Brain microvascular endothelial cell (primary cell): ENCODE results near the gene ARF5.

ENCODE experiments used
- DNase-seq: peaks from one replicate; pipeline ENCODE4 v3.0.0-alpha.2; 2020
- H3K27ac ChIP-seq: fragments of 250-450 bp; sonication (Bioruptor Pico); 2 replicates; pipeline ENCODE4 v1.5.1; 2020; ENCODE audit warnings: mild to moderate bottlenecking, moderate library complexity
- H3K27me3 ChIP-seq: fragments of 250-450 bp; sonication (Bioruptor Pico); replicated peaks from 2 replicates; pipeline ENCODE4 v1.5.1; 2020; ENCODE audit warnings: mild to moderate bottlenecking
- H3K36me3 ChIP-seq: fragments of 250-450 bp; sonication (Bioruptor Pico); replicated peaks from 2 replicates; pipeline ENCODE4 v1.5.1; 2020; ENCODE audit warnings: mild to moderate bottlenecking
- H3K4me3 ChIP-seq: 2 replicates; pipeline ENCODE4 v1.5.1; 2011; ENCODE audit warnings: low read depth, mild to moderate bottlenecking, control low read depth, low read length, moderate library complexity
- in situ Hi-C: cut with HindIII; loops from 2 replicates; pipeline ENCODE4 v1.10.0; 2017; ENCODE audit warnings: low sequenced_read_pairs, low pct_ligation_motif_present
- TF ChIP-seq, protein P1 (sequence below): IDR thresholded peaks from 2 replicates; pipeline ENCODE4 v1.5.1; 2011; ENCODE audit warnings: low read depth, mild to moderate bottlenecking, moderate library complexity, low read length, control low read depth, inconsistent platforms; ENCODE audit errors: missing control alignments

Gene ARF5

DNA sequence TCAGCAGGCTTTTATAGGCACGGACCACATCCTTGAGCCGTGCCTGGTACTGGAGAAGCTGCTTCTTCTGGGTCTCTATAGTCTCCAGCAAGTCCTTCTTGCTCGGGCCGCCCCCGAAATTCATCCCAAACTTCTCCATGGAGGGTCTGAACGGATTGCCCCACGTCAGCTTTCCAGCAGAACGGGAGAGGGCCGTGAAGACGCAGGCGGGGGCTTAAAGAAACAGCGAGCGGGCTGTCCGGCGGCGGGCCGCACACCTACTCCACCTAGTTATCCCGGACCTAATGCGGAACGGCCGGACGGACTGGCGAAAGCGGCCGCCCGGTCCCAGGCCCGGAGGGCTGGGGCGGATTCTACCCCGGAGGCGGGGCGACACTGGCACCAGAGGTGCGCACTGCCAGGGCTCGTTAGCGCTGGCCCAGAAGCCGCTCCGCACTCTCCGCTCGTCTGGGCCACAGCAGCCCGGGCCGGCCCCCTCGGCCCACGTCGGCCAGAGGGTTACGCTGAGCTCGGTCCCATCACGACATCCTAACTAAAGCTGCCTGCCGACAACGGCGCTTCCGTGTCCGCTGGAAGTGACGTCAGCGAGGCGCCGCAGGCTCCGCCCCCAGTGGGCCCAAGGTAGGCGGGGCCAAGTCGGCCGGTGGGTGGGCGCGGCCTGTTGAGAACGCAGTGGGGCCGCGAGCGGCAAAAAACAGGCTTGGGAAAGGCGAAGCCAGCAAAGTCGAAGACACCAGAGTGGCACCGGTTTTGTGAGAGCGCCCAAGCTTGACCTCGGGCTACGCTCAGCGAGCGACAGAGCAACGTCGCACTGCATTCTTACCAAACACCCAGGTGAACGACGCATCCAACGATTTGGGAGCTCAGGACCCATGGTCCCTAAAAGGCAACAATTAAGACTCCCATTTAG is 2.9 kb upstream of the ARF5 start, which contains the start of gene GCC1:
TSS of gene GCC1 (minus strand) at position 553 of the 910 bp plus-strand sequence. CDS start at position 139, 414 bp downstream.
- H3K27ac ChIP-seq = peak within 1 kb of the TSS; percentile 84
- peak within 1 kb of the TSS; percentile 88 for H3K4me3 ChIP-seq
- H3K36me3 ChIP-seq = peaks cover 19% of the 10 kb centered on the region
- in situ Hi-C loops = no loop called here
- no peaks in the 10 kb centered on the region for H3K27me3 ChIP-seq
- TF ChIP-seq, protein P1, sequence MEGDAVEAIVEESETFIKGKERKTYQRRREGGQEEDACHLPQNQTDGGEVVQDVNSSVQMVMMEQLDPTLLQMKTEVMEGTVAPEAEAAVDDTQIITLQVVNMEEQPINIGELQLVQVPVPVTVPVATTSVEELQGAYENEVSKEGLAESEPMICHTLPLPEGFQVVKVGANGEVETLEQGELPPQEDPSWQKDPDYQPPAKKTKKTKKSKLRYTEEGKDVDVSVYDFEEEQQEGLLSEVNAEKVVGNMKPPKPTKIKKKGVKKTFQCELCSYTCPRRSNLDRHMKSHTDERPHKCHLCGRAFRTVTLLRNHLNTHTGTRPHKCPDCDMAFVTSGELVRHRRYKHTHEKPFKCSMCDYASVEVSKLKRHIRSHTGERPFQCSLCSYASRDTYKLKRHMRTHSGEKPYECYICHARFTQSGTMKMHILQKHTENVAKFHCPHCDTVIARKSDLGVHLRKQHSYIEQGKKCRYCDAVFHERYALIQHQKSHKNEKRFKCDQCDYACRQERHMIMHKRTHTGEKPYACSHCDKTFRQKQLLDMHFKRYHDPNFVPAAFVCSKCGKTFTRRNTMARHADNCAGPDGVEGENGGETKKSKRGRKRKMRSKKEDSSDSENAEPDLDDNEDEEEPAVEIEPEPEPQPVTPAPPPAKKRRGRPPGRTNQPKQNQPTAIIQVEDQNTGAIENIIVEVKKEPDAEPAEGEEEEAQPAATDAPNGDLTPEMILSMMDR = no peak
- peak; percentile 84 for DNase-seq

DNA sequence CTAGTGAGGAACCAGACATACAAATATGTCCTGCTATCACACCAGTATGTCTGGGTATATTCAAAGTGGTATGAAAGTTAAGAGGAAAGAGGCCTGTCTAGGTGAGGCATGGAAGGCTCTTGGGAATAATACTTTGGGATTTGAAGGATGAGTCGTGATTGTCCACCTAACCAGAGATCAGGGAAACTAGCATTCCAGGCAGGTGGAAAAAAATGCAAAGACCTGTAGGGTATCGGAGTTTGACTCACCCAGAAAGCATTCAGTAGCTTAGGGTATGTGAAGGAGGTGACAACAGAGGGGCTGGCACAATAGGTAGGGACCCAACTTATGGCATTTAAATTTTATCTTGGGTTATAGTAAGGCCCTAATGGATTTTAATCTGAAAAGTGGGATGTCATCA is 1.9 kb upstream of the ARF5 start:
- Histone ChIP-seq H3K36me3 (peaks cover 22% of the 10 kb centered on the region), H3K4me3 (no peak overlapping the region), H3K27ac (no peak overlapping the region), H3K27me3 (no peaks in the 10 kb centered on the region)
- no peak for DNase-seq
- TF ChIP-seq, protein P1 = no peak
- in situ Hi-C loops = no loop called here

DNA sequence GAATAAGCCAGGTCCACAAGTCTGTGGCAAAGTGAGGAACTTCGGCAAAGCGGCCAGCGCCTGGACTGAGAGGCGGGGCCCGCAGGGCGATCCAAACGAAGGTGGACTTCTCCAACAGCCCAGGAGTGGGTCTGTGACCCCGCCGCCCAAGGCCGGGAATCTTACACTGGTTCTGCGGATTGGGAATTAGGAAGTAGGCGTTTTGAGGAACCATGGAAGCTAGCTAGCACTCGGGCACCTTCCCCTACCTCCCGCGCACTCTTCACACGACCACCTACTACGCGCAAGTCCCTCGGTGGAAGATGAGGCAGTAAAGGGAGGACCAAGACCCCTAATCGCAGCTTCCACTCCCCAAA is 570 bp upstream of the ARF5 start:
- no peaks in the 10 kb centered on the region for H3K27me3 ChIP-seq
- peak overlapping the region; percentile 89 for H3K4me3 ChIP-seq
- TF ChIP-seq, protein P1 = peak; percentile 1
- peak overlapping the region; percentile 19 for H3K27ac ChIP-seq
- peaks cover 18% of the 10 kb centered on the region for H3K36me3 ChIP-seq
- in situ Hi-C loops = no loop called here
- no peak for DNase-seq

DNA sequence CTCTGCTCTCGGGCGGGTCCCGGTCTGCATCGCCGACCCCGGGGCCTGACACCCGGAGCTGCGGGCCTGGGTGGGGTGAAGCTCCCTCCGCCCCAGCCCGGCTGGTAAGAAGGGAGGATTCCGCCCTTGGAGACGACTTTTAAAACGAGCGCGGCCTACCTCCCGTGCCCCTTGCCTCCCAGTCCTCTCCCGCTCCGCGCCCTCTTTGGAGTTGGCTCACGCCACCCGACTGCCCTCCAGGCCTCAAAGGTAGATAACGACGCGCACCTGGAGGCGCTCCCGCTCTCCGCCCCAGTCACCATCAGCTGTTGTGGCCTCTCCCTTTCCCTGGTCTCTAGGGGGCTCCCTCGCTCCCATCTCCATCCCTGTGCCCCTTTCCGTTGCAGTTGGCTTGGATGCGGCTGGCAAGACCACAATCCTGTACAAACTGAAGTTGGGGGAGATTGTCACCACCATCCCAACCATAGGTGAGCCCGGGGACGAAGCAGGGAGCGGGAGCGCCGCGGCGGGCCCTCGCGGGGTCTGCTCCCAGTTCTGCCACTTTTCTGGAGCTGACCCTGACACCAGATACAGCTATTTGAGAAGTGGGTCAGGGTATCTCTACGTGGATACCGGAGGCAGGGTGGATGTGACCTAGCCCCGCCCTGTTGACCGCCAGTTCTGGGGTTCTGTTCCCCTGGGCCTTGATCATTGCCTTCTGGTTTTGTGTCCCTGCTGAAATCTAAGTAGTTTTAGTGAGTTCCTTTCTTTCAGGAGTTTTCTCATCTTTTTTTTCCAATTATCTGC is 679 bp downstream of the ARF5 start:
- TF ChIP-seq, protein P1 = peak; percentile 82
- peak; percentile 22 for DNase-seq
- no peaks in the 10 kb centered on the region for H3K27me3 ChIP-seq
- H3K4me3 ChIP-seq = peak overlapping the region; percentile 89
- in situ Hi-C loops = no loop called here
- H3K27ac ChIP-seq = peak overlapping the region; percentile 50
- peaks cover 12% of the 10 kb centered on the region for H3K36me3 ChIP-seq

DNA sequence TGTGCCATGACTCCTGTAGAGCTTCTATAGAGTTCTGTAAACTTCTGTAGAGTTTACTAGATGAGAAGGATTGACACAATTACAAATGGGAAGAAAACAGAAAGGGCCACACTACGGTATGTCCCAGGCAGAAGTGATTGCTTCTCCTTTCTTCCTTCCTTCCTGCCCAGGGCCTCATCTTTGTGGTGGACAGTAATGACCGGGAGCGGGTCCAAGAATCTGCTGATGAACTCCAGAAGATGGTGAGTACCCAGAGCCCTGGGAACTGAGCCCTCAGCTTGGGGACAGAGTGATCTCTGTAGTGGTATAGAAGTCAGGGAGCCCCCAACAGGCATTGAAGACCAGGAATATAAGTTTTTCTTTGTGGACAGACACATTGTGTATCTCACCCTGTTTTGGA is 1.7 kb downstream of the ARF5 start:
- TF ChIP-seq, protein P1 = no peak
- no peak for DNase-seq
- H3K27ac ChIP-seq = no peak overlapping the region
- in situ Hi-C loops = no loop called here
- no peaks in the 10 kb centered on the region for H3K27me3 ChIP-seq
- H3K4me3 ChIP-seq = no peak overlapping the region
- H3K36me3 ChIP-seq = peaks cover 12% of the 10 kb centered on the region
